ENCODE results near the gene HSPA12B.

DNA sequence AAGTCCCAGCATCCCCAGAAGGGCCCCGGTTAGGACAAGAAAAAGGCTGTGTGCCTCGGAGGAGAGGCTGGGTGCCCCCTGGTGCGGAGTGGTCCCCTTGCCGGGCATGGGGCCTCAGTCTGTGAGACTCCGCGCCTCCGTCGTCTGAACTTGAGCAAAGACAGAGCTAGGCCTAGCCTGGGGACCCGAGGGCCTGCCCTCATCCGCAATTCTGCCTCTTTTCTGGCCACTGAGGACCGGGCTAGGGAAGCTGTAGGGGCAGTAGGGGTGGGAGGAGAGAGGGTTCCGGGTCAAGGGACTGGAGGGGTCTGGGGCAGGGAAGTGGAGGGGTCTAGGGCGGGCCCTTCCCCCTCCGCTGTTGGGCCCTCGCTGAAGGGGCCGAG lies 550 bp upstream of the HSPA12B start:
- TF ChIP-seq, protein P1, sequence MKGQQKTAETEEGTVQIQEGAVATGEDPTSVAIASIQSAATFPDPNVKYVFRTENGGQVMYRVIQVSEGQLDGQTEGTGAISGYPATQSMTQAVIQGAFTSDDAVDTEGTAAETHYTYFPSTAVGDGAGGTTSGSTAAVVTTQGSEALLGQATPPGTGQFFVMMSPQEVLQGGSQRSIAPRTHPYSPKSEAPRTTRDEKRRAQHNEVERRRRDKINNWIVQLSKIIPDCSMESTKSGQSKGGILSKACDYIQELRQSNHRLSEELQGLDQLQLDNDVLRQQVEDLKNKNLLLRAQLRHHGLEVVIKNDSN (IDR thresholded peaks at IDR 0.05), result no peak
- no peak for TF ChIP-seq EP300 (IDR thresholded peaks at IDR 0.05; ENCODE audit: borderline replicate concordance)
- TF ChIP-seq RAD21 (IDR thresholded peaks at IDR 0.05; ENCODE audit: low read depth), result no peak
